HG02759 (cell line): ENCODE measurements around the gene ARL14.

Experiments
- ATAC-seq: cut with Tn5 transposase; IDR thresholded peaks from one replicate; pipeline ENCODE4 v1.9.1; 2021; ENCODE audit warnings: mild to moderate bottlenecking, moderate library complexity; ENCODE audit not compliant: unreplicated experiment

ARL14 gene

GRCh38 chr3:160719710-160720109 is 42.8 kb downstream of the ARL14 start:
- no peak for ATAC-seq

DNA sequence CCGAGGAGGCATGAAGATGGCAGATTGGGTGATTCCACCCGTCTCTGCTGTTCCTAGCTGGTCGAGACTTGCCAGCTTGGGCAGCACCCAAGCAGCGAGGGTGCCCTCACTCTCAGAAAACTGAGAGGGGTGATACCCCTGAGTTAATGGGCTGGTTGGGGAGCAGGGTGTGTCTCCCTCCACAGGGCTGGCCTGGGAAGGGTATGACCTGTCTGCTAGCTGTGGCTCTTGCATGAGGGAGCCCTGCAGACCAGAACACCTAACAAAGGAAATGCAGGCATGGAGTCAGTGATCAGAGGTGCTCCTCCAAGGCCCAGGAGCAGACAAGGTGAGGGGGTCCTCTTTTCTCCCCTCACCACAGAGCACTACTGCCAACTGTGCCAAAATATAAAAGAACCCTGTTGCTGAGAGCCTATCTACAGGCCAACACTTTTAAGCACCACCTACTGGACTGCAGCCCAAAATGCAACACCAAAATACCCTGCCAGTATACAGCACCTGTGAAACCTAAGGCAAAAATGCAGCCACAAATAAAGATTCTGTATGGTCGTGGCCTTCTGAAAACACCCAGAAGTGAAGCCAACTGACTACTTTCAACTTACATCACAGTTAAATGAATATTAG is 43.3 kb downstream of the ARL14 start:
- ATAC-seq: peak; percentile 45

- ATAC-seq: no peak
These were observed 45.4 kb downstream of the ARL14 start for GRCh38 chr3:160722331-160722730.

DNA sequence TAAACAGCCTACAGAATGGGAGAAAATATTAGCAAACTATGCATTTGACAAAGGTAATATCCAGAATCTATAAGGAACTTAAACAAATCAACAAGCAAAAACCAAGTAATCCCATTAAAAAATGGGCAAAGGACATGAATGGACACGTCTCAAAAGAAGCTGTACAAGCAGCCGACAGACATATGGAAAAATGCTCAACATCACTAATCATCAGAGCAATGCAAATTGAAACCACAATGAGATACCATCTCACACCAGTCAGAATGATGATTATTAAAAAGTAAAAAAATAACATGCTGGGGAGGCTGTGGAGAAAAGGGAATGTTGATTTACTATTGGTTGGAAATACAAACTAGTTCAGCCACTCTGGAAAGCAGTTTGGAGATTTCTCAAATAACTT is 48.4 kb downstream of the ARL14 start:
- ATAC-seq: no peak
